Adrenal gland (tissue), 12 donors: ENCODE data around the gene RSU1. TPM values are rescaled to one million over a fixed set of nuclear protein-coding genes. Genes with fewer than 3 reads are reported as not detected.
A peak's percentile ranks its signal among the peaks of the same experiment; 100 is the strongest.

ENCODE experiments used
- DNase-seq, 7 donors: peaks; one replicate each; pipeline ENCODE4 v3.0.0-alpha.2; 2019 to 2020
- H3K27ac ChIP-seq, 5 donors: fragments of 200-600 bp; sonication (generic) in 4 of 5; 1 replicate in 3 of 5; 2 replicates in 2 of 5; pipeline versions ENCODE4 v1.5.1 to v1.8.0; 2016 to 2020; ENCODE audit warnings: mild to moderate bottlenecking in 1 of 5
- H3K27me3 ChIP-seq: fragments of 200-600 bp; 2 replicates; pipeline ENCODE4 v1.8.0; 2021
- H3K36me3 ChIP-seq, 2 donors: fragments of 200-600 bp; replicated peaks in 1 of 2; 1 replicate in 1 of 2; 2 replicates in 1 of 2; pipeline versions ENCODE4 v1.5.1 to v1.8.0; 2018 to 2022
- H3K4me1 ChIP-seq, 2 donors: fragments of 200-600 bp; replicated peaks in 1 of 2; 1 replicate in 1 of 2; 2 replicates in 1 of 2; pipeline versions ENCODE4 v1.5.1 to v1.8.0; 2018 to 2021
- H3K4me3 ChIP-seq, 4 donors: fragments of 200-600 bp; sonication (generic) in 3 of 4; one replicate each; pipeline ENCODE4 v1.5.1; 2016 to 2018
- H3K9me3 ChIP-seq, 3 donors: fragments of 200-600 bp; sonication (generic) in 1 of 3; replicated peaks in 1 of 3; 1 replicate in 2 of 3; 2 replicates in 1 of 3; pipeline versions ENCODE4 v1.5.1 to v1.8.0; 2016 to 2021
- CTCF ChIP-seq, 6 experiments: fragments of 450-650 bp in 4 of 6; fragments of 200-600 bp in 2 of 6; sonication (generic) in 1 of 6; IDR thresholded peaks; 1 replicate in 5 of 6; 2 replicates in 1 of 6; pipeline versions ENCODE4 v1.5.1 to v1.8.0; 2016 to 2021; ENCODE audit warnings: antibody characterized with exemption in 6 of 6, mild to moderate bottlenecking in 2 of 6, moderate library complexity in 1 of 6
- POLR2A ChIP-seq, 2 donors: fragments of 450-650 bp; IDR thresholded peaks; one replicate each; pipeline ENCODE4 v1.6.1; 2017; ENCODE audit warnings: antibody characterized with exemption in 2 of 2, mild to moderate bottlenecking in 2 of 2, moderate library complexity in 1 of 2
- WGBS, 4 donors: extraction: QIAGEN DNeasy Blood & Tissue Kit in 2 of 4; methylation state at CpG; one replicate each; pipeline versions ENCODE4 v1.1.5 to v1.1.7; 2013 to 2017; 5-methylcytosine and 5-hydroxymethylcytosine counted together
- intact Hi-C, 2 donors: fragments of 100-400 bp; cut with DNase I; formaldehyde crosslinking; loops; one replicate each; pipeline versions ENCODE4 v1.14.1 to v1.15.0; 2022 to 2023
- polyA plus RNA-seq, 3 donors: library from polyadenylated mRNA; stranded (reverse); fragments of 200-250 nt in 2 of 3; fragments of 350-450 nt in 1 of 3; fragmentation: Illumina TruSeq in 1 of 3; extraction: RNeasy Lipid Tissue Mini Kit (QIAGEN cat#74804) in 1 of 3; gene quantifications; one replicate each; pipeline ENCODE4 v1.2.3, GENCODE V29; 2013 to 2014
- total RNA-seq, 9 donors: library from RNA; depleted of rRNA in 4 of 9; stranded (reverse); fragments of >200 nt in 4 of 9; fragments of 120-200 nt in 1 of 9; fragmentation: NEBNext Ultra II Directional in 1 of 9; extraction: Animal tissue kit (Norgen Biotek cat#: 25700) in 1 of 9; gene quantifications; one replicate each; pipeline versions ENCODE4 v1.1.0 to v1.2.4, GENCODE V29; 2013 to 2023
- donor health status: healthy with polysubstance abuse.
- donor health status: Bipolar disorder and iron deficiency.
- donor health status: DM: yes; HTN: yes; CAD: no.
- donor health status: DM: no; HTN: no; CAD: no.
- donor health status: DM: no; HTN: no; CAD: no.
- donor health status: DM: yes; HTN: yes; CAD: no.

The RSU1 gene
- total and polyA plus RNA-seq, 12 donors = 15.6 to 96.8 (median 41.7) TPM

GRCh38 chr10:16848562-16849154 is 31.4 kb upstream of the RSU1 start:
- intact Hi-C loops = no loop called here
- TF ChIP-seq POLR2A (IDR thresholded peaks at IDR 0.05) (no peak), CTCF (IDR thresholded peaks at IDR 0.05) (no peak)
- no peaks in the 10 kb centered on the region for H3K9me3 ChIP-seq
- no peaks in the 10 kb centered on the region for H3K36me3 ChIP-seq
- no peaks in the 10 kb centered on the region for H3K4me1 ChIP-seq
- peaks cover 5% of the 10 kb centered on the region for H3K27me3 ChIP-seq
- H3K27ac ChIP-seq = no peak overlapping the region
- 91 to 92% (median 91%) methylated on average over 10 of the region's 10 CpGs for WGBS, 4 donors
- no peak overlapping the region for H3K4me3 ChIP-seq
- no peak for DNase-seq

GRCh38 chr10:16847644-16848043 is 30.4 kb upstream of the RSU1 start:
- Histone ChIP-seq H3K4me3 (no peak overlapping the region), H3K27me3 (peaks cover 5% of the 10 kb centered on the region), H3K36me3 (no peaks in the 10 kb centered on the region), H3K4me1 (peaks cover 0 to 4% of the 10 kb centered on the region in 2 donors), H3K9me3 (no peaks in the 10 kb centered on the region), H3K27ac (no peak overlapping the region)
- WGBS, 4 donors = 74 to 85% (median 80%) methylated on average over 6 of the region's 6 CpGs
- TF ChIP-seq POLR2A (IDR thresholded peaks at IDR 0.05) = no peak
- no peak for TF ChIP-seq CTCF (IDR thresholded peaks at IDR 0.05)
- DNase-seq = no peak
- intact Hi-C loops = no loop called here

GRCh38 chr10:16845248-16845647 is 28.0 kb upstream of the RSU1 start:
- no peak overlapping the region for H3K27ac ChIP-seq
- TF ChIP-seq POLR2A (IDR thresholded peaks at IDR 0.05) = no peak
- no peak for TF ChIP-seq CTCF (IDR thresholded peaks at IDR 0.05)
- intact Hi-C loops = no loop called here
- no peak for DNase-seq
- peaks cover 0 to 4% of the 10 kb centered on the region in 2 donors for H3K4me1 ChIP-seq
- H3K4me3 ChIP-seq = no peak overlapping the region
- H3K9me3 ChIP-seq = no peaks in the 10 kb centered on the region
- peaks cover 5% of the 10 kb centered on the region for H3K27me3 ChIP-seq
- no peaks in the 10 kb centered on the region for H3K36me3 ChIP-seq

GRCh38 chr10:16843252-16843870 is 26.1 kb upstream of the RSU1 start:
- no peaks in the 10 kb centered on the region for H3K9me3 ChIP-seq
- TF ChIP-seq POLR2A (IDR thresholded peaks at IDR 0.05) (no peak), CTCF (IDR thresholded peaks at IDR 0.05) (peak; percentile 57 to 80 (median 72))
- H3K36me3 ChIP-seq = no peaks in the 10 kb centered on the region
- H3K27ac ChIP-seq = peak overlapping the region in 1 of 5 donors; percentile 20
- no peak overlapping the region for H3K4me3 ChIP-seq
- 0 to 3% (median 1%) methylated on average over 1 of the region's 1 CpG for WGBS, 4 donors
- DNase-seq = peak in 3 of 7 donors; percentile 17 to 42 (median 24)
- no peaks in the 10 kb centered on the region for H3K27me3 ChIP-seq
- intact Hi-C loops = loop anchor here (2.0 to 5.0 kb wide), 2 partner anchors 414 to 415 kb away; no protein-coding TSS in a partner anchor
- peaks cover 0 to 4% of the 10 kb centered on the region in 2 donors for H3K4me1 ChIP-seq
